Testis (tissue), 3 donors: ENCODE data around the gene RRP1B. TPM values are rescaled to one million over a fixed set of nuclear protein-coding genes. Genes with fewer than 3 reads are reported as not detected.

Source experiments
- DNase-seq: peaks from one replicate; pipeline ENCODE4 v3.0.0-alpha.2; 2019
- H3K27ac ChIP-seq, 2 donors: fragments of 200-600 bp; sonication (generic); one replicate each; pipeline ENCODE4 v1.5.1; 2019
- H3K27me3 ChIP-seq: fragments of 200-600 bp; sonication (generic); one replicate; pipeline ENCODE4 v1.5.1; 2019
- H3K36me3 ChIP-seq: fragments of 200-600 bp; sonication (generic); one replicate; pipeline ENCODE4 v1.5.1; 2017; ENCODE audit warnings: low read depth; ENCODE audit errors: missing control alignments
- H3K4me1 ChIP-seq: fragments of 200-600 bp; sonication (generic); one replicate; pipeline ENCODE4 v1.5.1; 2019
- H3K4me3 ChIP-seq, 2 donors: fragments of 200-600 bp; sonication (generic); one replicate each; pipeline ENCODE4 v1.5.1; 2017 to 2019
- H3K9me3 ChIP-seq: fragments of 200-600 bp; sonication (generic); one replicate; pipeline ENCODE4 v1.5.1; 2017
- POLR2A ChIP-seq: fragments of 450-650 bp; IDR thresholded peaks from one replicate; pipeline ENCODE4 v1.6.1; 2017; ENCODE audit warnings: antibody characterized with exemption, mild to moderate bottlenecking, moderate library complexity
- WGBS, 2 donors: methylation state at CpG; one replicate each; pipeline ENCODE4 v1.1.5; 2018; 5-methylcytosine and 5-hydroxymethylcytosine counted together
- intact Hi-C: fragments of 100-400 bp; cut with DNase I; formaldehyde crosslinking; loops from one replicate; pipeline ENCODE4 v1.15.1; 2023; ENCODE audit warnings: low total_unique reads
- polyA plus RNA-seq: library from polyadenylated mRNA; stranded (reverse); fragments of 350-450 nt; fragmentation: Illumina TruSeq; extraction: RNeasy Lipid Tissue Mini Kit (QIAGEN cat#74804); gene quantifications from one replicate; pipeline ENCODE4 v1.2.3, GENCODE V29; 2014; ENCODE audit warnings: low read depth, low replicate concordance; ENCODE audit not compliant: insufficient read depth
- total RNA-seq, 2 donors: library from RNA; depleted of rRNA; stranded (reverse); fragments of >200 nt; gene quantifications; one replicate each; pipeline ENCODE4 v1.2.3, GENCODE V29; 2016
- TF ChIP-seq, protein P1 (sequence below), 3 experiments: fragments of 450-650 bp in 2 of 3; fragments of 200-600 bp in 1 of 3; sonication (generic) in 1 of 3; IDR thresholded peaks; one replicate each; pipeline ENCODE4 v1.5.1; 2016 to 2019; ENCODE audit warnings: antibody characterized with exemption in 3 of 3, mild to moderate bottlenecking in 2 of 3, moderate library complexity in 1 of 3

RRP1B gene
- total and polyA plus RNA-seq, 3 donors from 2014 or later, result 27.8 to 48.6 (median 44.8) TPM

DNA sequence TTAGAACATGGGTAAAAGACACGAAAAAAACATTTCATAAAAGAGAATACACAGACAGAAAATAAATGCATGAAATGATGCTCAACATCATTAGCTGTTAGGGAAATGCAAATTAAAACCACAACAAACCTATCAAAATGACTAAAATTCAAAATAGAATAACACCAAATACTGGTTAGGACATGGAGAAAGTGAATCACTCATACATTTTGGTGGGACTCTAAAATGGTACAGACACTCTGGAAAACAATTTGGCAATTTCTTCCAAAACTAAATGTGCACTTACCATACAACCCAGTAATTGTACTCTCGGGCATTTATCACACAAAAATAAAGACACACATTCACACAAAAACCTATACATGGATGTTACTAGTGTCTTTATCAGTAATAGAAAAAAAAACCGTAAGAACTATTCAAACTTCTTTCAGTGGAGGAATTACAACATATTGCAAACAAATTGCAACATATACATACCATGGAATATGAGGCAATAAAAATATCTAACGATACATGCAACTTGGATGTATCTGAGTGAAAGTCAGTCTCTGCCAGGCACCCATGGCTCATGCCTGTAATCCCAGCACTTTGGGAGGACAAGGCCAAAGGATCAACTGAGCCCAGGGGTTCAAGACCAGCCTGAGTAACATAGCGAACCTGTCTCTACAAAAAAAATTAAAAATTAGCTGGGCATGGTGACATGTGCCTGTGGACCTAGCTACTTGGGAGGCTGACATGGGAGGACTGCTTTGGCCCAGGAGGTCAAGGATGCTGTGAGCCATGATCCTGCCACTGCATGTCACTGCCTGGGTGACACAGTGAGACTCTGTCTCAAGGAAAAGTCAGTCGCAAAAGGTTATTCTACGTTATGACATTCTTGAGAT, 19.6 kb upstream of the RRP1B start:
- Histone ChIP-seq H3K27ac (no peak overlapping the region), H3K4me3 (no peak overlapping the region), H3K27me3 (no peaks in the 10 kb centered on the region), H3K4me1 (no peaks in the 10 kb centered on the region), H3K36me3 (no peaks in the 10 kb centered on the region), H3K9me3 (no peaks in the 10 kb centered on the region)
- WGBS, 2 donors, result 74 to 78% methylated on average over 7 of the region's 7 CpGs
- DNase-seq, result no peak
- TF ChIP-seq POLR2A, result no peak
- TF ChIP-seq, protein P1, sequence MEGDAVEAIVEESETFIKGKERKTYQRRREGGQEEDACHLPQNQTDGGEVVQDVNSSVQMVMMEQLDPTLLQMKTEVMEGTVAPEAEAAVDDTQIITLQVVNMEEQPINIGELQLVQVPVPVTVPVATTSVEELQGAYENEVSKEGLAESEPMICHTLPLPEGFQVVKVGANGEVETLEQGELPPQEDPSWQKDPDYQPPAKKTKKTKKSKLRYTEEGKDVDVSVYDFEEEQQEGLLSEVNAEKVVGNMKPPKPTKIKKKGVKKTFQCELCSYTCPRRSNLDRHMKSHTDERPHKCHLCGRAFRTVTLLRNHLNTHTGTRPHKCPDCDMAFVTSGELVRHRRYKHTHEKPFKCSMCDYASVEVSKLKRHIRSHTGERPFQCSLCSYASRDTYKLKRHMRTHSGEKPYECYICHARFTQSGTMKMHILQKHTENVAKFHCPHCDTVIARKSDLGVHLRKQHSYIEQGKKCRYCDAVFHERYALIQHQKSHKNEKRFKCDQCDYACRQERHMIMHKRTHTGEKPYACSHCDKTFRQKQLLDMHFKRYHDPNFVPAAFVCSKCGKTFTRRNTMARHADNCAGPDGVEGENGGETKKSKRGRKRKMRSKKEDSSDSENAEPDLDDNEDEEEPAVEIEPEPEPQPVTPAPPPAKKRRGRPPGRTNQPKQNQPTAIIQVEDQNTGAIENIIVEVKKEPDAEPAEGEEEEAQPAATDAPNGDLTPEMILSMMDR (IDR thresholded peaks at IDR 0.05), result no peak
- intact Hi-C loops, result no loop called here

DNA sequence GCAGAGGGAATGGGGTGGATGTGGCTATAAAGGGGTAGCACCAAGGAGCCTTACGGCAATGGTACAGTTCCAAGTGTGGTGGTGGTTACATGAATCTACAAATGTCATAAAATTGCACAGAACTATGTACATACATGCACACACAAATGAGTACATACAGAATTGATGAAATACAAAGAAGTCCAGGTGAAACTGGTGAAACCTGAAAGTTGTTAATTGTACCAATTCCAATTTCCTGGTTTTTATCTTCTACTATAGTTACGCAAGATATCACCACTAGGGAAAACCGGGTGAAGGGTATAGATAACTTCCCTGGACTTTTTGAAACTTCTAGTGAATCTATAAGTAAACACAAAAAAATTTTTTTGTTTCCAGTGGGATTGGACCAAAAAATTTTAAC, 19.0 kb upstream of the RRP1B start:
- Histone ChIP-seq H3K4me3 (no peak overlapping the region), H3K4me1 (peaks cover 4% of the 10 kb centered on the region), H3K27me3 (no peaks in the 10 kb centered on the region), H3K27ac (no peak overlapping the region), H3K36me3 (no peaks in the 10 kb centered on the region), H3K9me3 (no peaks in the 10 kb centered on the region)
- 82 to 83% methylated on average over 3 of the region's 3 CpGs for WGBS, 2 donors
- intact Hi-C loops, result no loop called here
- no peak for DNase-seq
- no peak for TF ChIP-seq POLR2A
- TF ChIP-seq, protein P1 (IDR thresholded peaks at IDR 0.05), result no peak

DNA sequence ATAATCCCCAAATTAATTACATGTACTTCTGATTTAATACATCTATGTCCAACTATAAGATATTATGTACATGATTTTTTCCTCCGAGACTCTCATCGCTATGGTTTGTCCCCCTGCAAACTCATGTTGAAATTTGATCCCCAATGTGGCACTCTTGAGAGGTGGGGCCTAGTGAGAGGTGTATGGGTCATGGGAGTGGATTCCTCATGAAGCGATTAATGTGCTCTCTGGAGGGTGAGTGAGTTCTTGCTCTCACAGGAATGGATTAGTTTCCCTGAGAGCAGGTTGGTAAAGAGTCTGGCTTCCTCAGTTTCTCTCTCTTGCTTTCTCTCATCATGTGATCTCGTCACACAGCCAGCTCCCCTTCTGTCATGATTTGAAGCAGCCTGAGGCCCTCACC, 16.2 kb upstream of the RRP1B start:
- DNase-seq, result no peak
- H3K36me3 ChIP-seq, result no peaks in the 10 kb centered on the region
- H3K4me1 ChIP-seq, result peaks cover 12% of the 10 kb centered on the region
- no peaks in the 10 kb centered on the region for H3K27me3 ChIP-seq
- no peak overlapping the region for H3K4me3 ChIP-seq
- no peaks in the 10 kb centered on the region for H3K9me3 ChIP-seq
- TF ChIP-seq POLR2A, result no peak
- TF ChIP-seq, protein P1 (IDR thresholded peaks at IDR 0.05), result no peak
- H3K27ac ChIP-seq, result no peak overlapping the region
- intact Hi-C loops, result no loop called here
- WGBS, 2 donors, result 93 to 95% methylated on average over 4 of the region's 4 CpGs

DNA sequence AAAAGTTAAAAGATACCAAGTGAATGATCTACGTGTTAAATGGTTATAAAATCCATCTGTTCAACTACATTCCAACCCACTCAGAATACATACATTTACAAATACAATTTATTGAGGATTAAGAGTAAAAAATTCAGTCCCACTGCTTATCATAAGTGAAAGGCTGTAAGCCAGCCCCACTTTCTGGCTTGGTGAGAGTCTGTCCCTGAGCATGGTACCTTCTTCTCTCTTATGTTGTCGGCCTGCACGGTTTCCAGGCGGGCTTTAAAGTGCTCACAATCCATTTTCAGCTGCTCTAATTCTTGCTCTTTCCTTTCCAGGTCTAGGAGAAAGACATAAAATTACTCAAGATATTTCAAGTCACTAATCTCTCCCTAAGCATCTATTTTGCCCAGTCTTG, 15.3 kb upstream of the RRP1B start:
- DNase-seq, result no peak
- intact Hi-C loops, result no loop called here
- no peak overlapping the region for H3K27ac ChIP-seq
- H3K27me3 ChIP-seq, result no peaks in the 10 kb centered on the region
- WGBS, 2 donors, result 90 to 91% methylated on average over 4 of the region's 4 CpGs
- no peaks in the 10 kb centered on the region for H3K36me3 ChIP-seq
- TF ChIP-seq, protein P1 (IDR thresholded peaks at IDR 0.05), result no peak
- no peak for TF ChIP-seq POLR2A
- H3K9me3 ChIP-seq, result no peaks in the 10 kb centered on the region
- no peak overlapping the region for H3K4me3 ChIP-seq
- peaks cover 12% of the 10 kb centered on the region for H3K4me1 ChIP-seq

DNA sequence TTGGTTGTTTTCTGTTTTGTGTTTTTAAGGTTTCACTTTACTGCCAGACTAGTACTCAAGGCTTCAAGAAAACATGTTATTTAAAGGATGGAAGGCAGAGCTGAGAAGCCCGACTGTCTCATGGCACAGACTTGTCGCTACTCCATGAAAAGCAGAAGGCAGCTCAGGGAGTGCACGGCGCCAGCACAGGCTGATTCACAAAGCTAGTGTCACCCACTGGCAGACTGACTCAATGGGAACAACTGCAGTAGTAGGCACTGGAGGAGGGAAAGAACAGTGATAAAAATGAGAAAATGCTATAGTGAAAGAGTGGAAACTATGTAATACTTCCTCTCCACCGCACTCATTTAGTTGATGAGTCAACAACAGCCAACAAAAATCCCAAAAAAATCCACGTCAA, 14.8 kb upstream of the RRP1B start:
- TF ChIP-seq POLR2A, result no peak
- TF ChIP-seq, protein P1 (IDR thresholded peaks at IDR 0.05), result no peak
- Histone ChIP-seq H3K4me3 (no peak overlapping the region), H3K4me1 (peaks cover 12% of the 10 kb centered on the region), H3K36me3 (no peaks in the 10 kb centered on the region), H3K27ac (no peak overlapping the region), H3K9me3 (no peaks in the 10 kb centered on the region), H3K27me3 (no peaks in the 10 kb centered on the region)
- DNase-seq, result no peak
- intact Hi-C loops, result no loop called here
- 59 to 85% methylated on average over 6 of the region's 6 CpGs for WGBS, 2 donors
